ENCODE results near the gene ASNS. TPM values are rescaled to one million over a fixed set of nuclear protein-coding genes. Genes with fewer than 3 reads are reported as not detected.

The ASNS gene
- total and polyA plus RNA-seq, 10 of the 15 experiments (the other 5 are each of a cell fraction or from before 2014, with no cell fraction given) = 33.1 to 105 (median 67.4) TPM

GRCh38 chr7:97872025-97872669 is at the start of gene ASNS (continued):
- TF ChIP-seq SMAD1 (IDR thresholded peaks at IDR 0.05; ENCODE audit: low read depth, partially characterized antibody) (no peak), WRNIP1 (IDR thresholded peaks at IDR 0.05; ENCODE audit: borderline replicate concordance, low read depth, low read length) (no peak), NFYA (IDR thresholded peaks at IDR 0.05; ENCODE audit: borderline replicate concordance, low read depth, low read length) (no peak), BMI1 (IDR thresholded peaks at IDR 0.05; ENCODE audit: borderline replicate concordance) (no peak), IKZF1 (conservative IDR thresholded peaks at IDR 0.05) (peak; percentile 78), ZNF207 (IDR thresholded peaks at IDR 0.05; ENCODE audit: borderline replicate concordance) (no peak), MYB (IDR thresholded peaks at IDR 0.05; ENCODE audit: borderline replicate concordance, low read depth, low read length) (no peak), E2F8 (IDR thresholded peaks at IDR 0.05; ENCODE audit: low read depth, partially characterized antibody) (no peak), IKZF2 (IDR thresholded peaks at IDR 0.05) (peak; percentile 47 to 67; a peak in 1 of 4 replicates), BCLAF1 (IDR thresholded peaks at IDR 0.05) (no peak), FOS (IDR thresholded peaks at IDR 0.05; ENCODE audit: borderline replicate concordance, extremely low read depth, insufficient read length) (no peak), NR2C1 (IDR thresholded peaks at IDR 0.05) (no peak), MEF2B (IDR thresholded peaks at IDR 0.05; ENCODE audit: partially characterized antibody, poor library complexity, severe bottlenecking) (no peak), EP300 (IDR thresholded peaks at IDR 0.05; ENCODE audit: borderline replicate concordance in 1 of 2, control insufficient read depth in 1 of 2, low read depth in 2 of 2, low read length in 2 of 2) (no peak), HDAC2 (IDR thresholded peaks at IDR 0.05) (no peak), PML (IDR thresholded peaks at IDR 0.05; ENCODE audit: low read length) (peak; percentile 78; the same call in 1 of the 2 replicates), ASH2L (IDR thresholded peaks at IDR 0.05; ENCODE audit: borderline replicate concordance, low read depth) (no peak), SMARCA5 (IDR thresholded peaks at IDR 0.05) (no peak), STAT3 (IDR thresholded peaks at IDR 0.05; ENCODE audit: low read depth, low read length) (no peak), HDGF (IDR thresholded peaks at IDR 0.05) (0 out of 2 replicates have a peak, but pooled peaks have one; percentile 33), NFXL1 (IDR thresholded peaks at IDR 0.05; ENCODE audit: borderline replicate concordance) (no peak), RB1 (IDR thresholded peaks at IDR 0.05; ENCODE audit: borderline replicate concordance) (no peak), CEBPB (IDR thresholded peaks at IDR 0.05; ENCODE audit: borderline replicate concordance in 1 of 2, low read depth in 2 of 2, low read length in 2 of 2) (peak in 1 of 2 experiments; percentile 43; a peak in 1 of 4 replicates), RAD21 (IDR thresholded peaks at IDR 0.05; ENCODE audit: insufficient read depth, low read depth, low read length) (no peak)
- TF ChIP-seq, protein P1, sequence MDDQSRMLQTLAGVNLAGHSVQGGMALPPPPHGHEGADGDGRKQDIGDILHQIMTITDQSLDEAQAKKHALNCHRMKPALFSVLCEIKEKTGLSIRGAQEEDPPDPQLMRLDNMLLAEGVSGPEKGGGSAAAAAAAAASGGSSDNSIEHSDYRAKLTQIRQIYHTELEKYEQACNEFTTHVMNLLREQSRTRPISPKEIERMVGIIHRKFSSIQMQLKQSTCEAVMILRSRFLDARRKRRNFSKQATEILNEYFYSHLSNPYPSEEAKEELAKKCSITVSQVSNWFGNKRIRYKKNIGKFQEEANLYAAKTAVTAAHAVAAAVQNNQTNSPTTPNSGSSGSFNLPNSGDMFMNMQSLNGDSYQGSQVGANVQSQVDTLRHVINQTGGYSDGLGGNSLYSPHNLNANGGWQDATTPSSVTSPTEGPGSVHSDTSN (IDR thresholded peaks at IDR 0.05; ENCODE audit: insufficient replicate concordance, low read depth, low read length) = no peak

Measured in GM12878 (cell line).